Natural killer cell treated with Interleukin-12 subunit alpha and Interleukin-12 subunit beta and Interleukin-15 and Interleukin-18, amount 100 ng/mL, for 72 hours (primary cell): ENCODE measurements around the gene IFT88. TPM values are rescaled to one million over a fixed set of nuclear protein-coding genes. Genes with fewer than 3 reads are reported as not detected.

Source experiments
- ATAC-seq, 2 donors: fragments of 150-1000 bp; cut with Tn5 transposase in 1 of 2; sonication (Bioruptor Pico), chemical (Tn5 transposase) in 1 of 2; 2 replicates each; pipeline ENCODE4 v1.10.0; 2021
- DNase-seq: peaks from one replicate; pipeline ENCODE4 v3.0.0; 2022; ENCODE audit warnings: low spot score
- H3K27ac Mint-ChIP-seq, 2 donors: 1 replicate in 1 of 2; 2 replicates in 1 of 2; pipeline ENCODE4 v1.8.0; 2022; ENCODE audit warnings: mixed read lengths in 2 of 2, mild to moderate bottlenecking in 1 of 2, moderate library complexity in 1 of 2
- H3K27me3 Mint-ChIP-seq, 2 donors: 1 replicate in 1 of 2; 2 replicates in 1 of 2; pipeline ENCODE4 v1.8.0; 2022; ENCODE audit warnings: mixed read lengths in 2 of 2
- H3K36me3 Mint-ChIP-seq: one replicate; pipeline ENCODE4 v1.8.0; 2022; ENCODE audit warnings: mixed read lengths
- H3K4me1 Mint-ChIP-seq, 2 donors: 1 replicate in 1 of 2; 2 replicates in 1 of 2; pipeline ENCODE4 v1.8.0; 2022; ENCODE audit warnings: low read depth in 2 of 2, mixed read lengths in 2 of 2, mild to moderate bottlenecking in 1 of 2
- H3K4me3 Mint-ChIP-seq: one replicate; pipeline ENCODE4 v1.8.0; 2022; ENCODE audit warnings: mixed read lengths
- H3K9me3 Mint-ChIP-seq: 2 replicates; pipeline ENCODE4 v1.8.0; 2022; ENCODE audit warnings: mixed read lengths
- total RNA-seq, 2 donors: library from RNA; stranded (reverse); gene quantifications; one replicate each; pipeline ENCODE4 v1.2.3, GENCODE V29; 2022

The IFT88 gene, protein sequence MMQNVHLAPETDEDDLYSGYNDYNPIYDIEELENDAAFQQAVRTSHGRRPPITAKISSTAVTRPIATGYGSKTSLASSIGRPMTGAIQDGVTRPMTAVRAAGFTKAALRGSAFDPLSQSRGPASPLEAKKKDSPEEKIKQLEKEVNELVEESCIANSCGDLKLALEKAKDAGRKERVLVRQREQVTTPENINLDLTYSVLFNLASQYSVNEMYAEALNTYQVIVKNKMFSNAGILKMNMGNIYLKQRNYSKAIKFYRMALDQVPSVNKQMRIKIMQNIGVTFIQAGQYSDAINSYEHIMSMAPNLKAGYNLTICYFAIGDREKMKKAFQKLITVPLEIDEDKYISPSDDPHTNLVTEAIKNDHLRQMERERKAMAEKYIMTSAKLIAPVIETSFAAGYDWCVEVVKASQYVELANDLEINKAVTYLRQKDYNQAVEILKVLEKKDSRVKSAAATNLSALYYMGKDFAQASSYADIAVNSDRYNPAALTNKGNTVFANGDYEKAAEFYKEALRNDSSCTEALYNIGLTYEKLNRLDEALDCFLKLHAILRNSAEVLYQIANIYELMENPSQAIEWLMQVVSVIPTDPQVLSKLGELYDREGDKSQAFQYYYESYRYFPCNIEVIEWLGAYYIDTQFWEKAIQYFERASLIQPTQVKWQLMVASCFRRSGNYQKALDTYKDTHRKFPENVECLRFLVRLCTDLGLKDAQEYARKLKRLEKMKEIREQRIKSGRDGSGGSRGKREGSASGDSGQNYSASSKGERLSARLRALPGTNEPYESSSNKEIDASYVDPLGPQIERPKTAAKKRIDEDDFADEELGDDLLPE
- total RNA-seq = 10 to 100 TPM in 1 of 2 donors, 1 to 10 TPM in 1; 4.0 to 10.7 TPM

DNA sequence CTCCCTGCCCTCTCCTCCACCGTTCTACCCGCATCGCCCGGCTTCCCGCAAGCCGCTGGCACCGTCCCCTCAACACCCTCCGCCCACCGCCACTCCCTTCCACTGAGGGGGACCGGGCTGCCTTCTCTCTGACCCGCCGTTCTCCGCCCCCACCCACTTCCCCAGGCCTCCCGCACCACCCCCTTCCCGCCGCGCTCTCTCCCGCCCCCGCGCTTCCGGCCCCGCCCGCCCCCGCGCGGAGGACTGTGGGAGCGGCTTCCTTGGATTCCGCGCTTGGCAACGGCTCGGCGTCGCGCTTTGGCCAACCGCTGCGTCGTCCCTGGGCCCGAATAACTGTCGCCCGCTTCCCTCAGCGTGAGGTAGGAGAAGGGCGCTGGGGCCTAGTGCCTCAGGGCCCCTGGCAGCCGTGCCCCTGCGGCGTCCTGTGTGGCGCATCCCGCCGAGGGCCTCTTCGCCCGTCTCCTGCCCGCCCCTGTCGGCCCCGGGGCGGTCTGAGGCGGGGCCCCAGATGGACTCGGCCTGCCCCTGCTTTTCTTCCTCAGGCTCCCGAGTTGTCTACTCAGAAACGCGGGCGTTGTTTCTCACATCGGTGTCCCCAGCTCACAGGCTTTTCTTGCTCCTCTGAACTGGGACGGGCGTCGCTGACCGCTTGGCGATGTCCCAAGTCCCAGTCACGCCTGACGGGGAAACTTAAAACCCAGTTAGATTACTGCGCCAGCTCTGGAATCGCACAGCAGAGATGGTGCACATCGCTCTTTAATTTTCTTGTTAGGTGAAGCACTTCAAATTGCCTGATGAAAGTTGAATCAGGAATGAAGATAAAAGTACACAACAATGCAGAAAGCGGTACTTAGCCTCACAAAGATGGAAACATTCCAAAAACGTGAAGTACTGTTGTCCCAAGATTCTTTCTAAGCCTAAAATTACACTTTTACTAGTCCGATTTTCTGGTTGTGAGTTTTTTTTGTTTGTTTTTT lies at the start of gene IFT88:
IFT88 (plus strand) TSS at position 260 of the 977 bp plus-strand sequence. CDS start 7,229 bp downstream, outside the sequence.
- DNase-seq = peak; percentile 92
- Mint-ChIP-seq H3K27ac (peak within 1 kb of the TSS; percentile 79 to 91), H3K27me3 (no peaks in the 10 kb centered on the region), H3K4me3 (peak within 1 kb of the TSS; percentile 88), H3K9me3 (no peaks in the 10 kb centered on the region), H3K4me1 (peaks cover 7 to 13% of the 10 kb centered on the region in 2 donors), H3K36me3 (peaks cover 13% of the 10 kb centered on the region)
- ATAC-seq = peak; percentile 96

DNA sequence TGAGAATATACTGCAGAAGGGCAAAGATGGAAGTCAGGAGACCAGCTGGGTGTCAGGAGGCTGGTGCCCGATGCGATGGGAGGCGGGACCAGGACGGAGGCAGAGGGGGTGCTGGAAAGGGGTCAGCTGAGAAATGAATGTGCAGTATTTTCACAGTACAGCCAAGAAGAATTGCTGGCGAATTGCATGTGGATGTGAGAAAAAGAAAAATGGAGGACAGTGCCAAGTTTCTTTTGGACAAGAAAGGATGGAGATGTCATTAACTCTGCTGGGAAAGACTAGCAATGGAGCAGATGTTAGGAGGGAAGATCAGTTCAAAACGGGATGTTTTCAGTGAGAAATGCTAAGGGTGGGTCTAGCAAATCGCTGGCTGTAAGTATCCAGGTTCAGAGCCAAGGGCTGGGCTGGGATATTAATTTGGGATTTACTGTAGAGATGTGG lies 48.3 kb upstream of the IFT88 start:
- Mint-ChIP-seq H3K4me1 (peaks cover 0 to 3% of the 10 kb centered on the region in 2 donors), H3K36me3 (no peaks in the 10 kb centered on the region), H3K27ac (no peak overlapping the region), H3K9me3 (no peaks in the 10 kb centered on the region), H3K4me3 (no peak overlapping the region), H3K27me3 (no peaks in the 10 kb centered on the region)
- ATAC-seq (no peak), DNase-seq (no peak)

GRCh38 chr13:20519875-20520274 lies 47.1 kb upstream of the IFT88 start:
- Mint-ChIP-seq H3K27me3 (no peaks in the 10 kb centered on the region), H3K36me3 (no peaks in the 10 kb centered on the region), H3K27ac (peak overlapping the region in 1 of 2 donors; percentile 55), H3K4me1 (peaks cover 0 to 7% of the 10 kb centered on the region in 2 donors), H3K9me3 (no peaks in the 10 kb centered on the region), H3K4me3 (no peak overlapping the region)
- no peak for DNase-seq
- no peak for ATAC-seq

DNA sequence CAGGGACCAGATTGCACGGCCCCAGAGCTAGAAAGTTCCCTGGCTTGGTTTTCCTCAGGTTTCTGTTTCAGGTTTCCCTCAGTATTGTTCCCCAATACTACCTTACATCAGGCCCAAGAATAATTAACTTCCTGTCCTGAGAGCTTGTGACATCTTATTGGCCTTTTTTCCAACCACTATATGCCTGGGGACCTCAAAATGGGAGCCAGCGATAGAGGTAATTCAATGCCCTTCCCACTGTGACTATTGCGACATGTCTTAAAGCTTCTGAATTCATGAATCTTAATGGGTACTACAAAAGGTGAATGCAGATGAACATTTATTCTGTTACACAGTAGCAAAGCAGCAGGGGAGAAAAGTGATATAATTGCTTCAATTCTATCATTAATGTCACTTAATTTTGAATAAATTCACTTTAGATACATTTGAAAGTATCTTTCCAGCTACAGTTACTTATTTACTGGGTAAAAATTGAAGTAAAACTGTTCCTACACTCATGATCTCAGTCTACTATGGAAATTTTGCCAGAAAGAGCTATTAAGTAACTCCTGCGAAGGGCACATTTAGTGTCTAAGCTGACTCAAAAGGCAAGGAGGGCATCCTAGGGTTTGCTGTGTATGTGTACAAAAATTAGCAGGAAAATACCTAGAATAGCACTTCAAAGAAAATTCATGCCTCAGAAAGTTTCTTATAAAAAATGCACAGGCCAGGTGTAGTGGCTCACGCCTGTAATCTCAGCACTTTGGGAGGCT lies 45.4 kb upstream of the IFT88 start:
- no peak overlapping the region for H3K4me3 Mint-ChIP-seq
- DNase-seq (no peak), ATAC-seq (no peak)
- no peak overlapping the region for H3K27ac Mint-ChIP-seq
- peaks cover 6 to 15% of the 10 kb centered on the region in 2 donors for H3K4me1 Mint-ChIP-seq
- no peaks in the 10 kb centered on the region for H3K36me3 Mint-ChIP-seq
- H3K9me3 Mint-ChIP-seq = no peaks in the 10 kb centered on the region
- no peaks in the 10 kb centered on the region for H3K27me3 Mint-ChIP-seq

DNA sequence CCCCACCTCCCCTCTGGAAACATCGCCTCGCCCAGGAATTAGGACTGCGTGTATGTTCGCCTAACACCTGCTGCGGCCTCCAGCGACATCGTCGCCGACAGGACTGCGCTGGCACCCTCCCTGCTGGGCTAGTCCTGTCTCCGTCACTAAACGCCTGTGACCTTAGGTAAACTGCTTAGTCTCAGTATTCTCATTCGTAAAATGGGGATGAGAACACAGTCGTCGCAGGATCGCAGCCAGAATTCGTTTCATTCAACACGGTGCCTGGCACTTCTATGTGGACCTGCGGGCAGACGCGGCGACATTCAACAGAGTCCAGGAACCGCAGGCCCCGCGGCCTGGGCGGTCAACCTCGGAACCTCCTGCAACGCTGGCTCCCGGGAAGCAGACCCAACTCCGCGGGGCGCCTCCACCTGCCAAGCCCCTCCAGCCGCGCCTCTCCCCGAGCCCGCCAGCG lies 41.8 kb upstream of the IFT88 start:
- Mint-ChIP-seq H3K4me3 (peak overlapping the region; percentile 84), H3K27ac (no peak overlapping the region), H3K4me1 (peaks cover 17% of the 10 kb centered on the region in 2 donors), H3K9me3 (no peaks in the 10 kb centered on the region), H3K27me3 (peaks cover 0 to 3% of the 10 kb centered on the region in 2 donors), H3K36me3 (no peaks in the 10 kb centered on the region)
- ATAC-seq (peak; percentile 3 to 7), DNase-seq (no peak)

DNA sequence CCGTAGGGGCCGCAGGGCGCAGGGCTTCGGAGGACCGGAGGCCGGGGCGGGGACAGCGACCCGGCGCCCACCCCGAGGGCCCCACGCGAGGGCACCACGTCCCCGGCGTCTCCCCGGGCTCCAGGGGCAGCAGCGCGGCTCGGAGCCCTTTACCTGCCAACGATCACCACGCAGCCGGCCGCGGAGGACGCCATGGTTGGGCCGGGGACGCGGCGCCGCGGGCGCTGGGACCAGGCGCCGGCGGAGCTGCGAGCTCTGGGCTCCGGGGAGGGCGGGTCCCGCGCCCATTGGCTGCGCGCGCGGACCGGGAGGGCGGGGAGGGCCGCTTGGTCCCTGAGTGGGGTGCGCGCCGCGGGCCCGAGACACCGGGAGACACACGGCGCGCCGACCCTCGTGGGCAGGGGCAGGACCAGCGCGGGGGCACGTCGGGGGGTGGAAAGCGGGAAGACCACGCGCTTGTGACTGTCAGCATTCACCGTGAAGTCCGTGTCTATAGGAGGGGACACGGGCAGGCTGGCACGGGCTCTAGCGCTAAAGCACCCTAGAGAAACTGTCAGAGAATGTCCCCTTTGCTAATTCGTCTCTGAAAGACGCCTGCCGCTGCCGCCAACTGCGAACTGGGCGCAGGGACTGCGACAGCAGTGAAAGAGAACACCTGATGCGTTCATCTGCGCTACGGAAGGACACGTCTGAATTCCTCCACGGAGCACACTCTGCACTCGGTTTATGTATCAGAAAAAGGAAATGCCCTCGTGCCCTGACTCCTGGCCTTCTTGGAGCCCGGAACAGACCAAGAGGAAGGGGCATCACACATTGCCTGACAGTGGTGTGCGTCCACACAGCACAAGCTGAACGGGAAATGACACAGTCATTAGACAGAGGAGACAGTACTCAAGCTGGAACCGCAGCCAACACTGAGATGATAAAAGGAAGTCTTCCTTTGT lies 41.1 kb upstream of the IFT88 start, which contains the start of gene CRYL1:
CRYL1 (minus strand) TSS at position 257 of the 944 bp plus-strand sequence; CDS start at position 194, 63 bp downstream.
- H3K9me3 Mint-ChIP-seq = no peaks in the 10 kb centered on the region
- H3K4me3 Mint-ChIP-seq = peak within 1 kb of the TSS; percentile 88
- H3K27me3 Mint-ChIP-seq = peaks cover 0 to 7% of the 10 kb centered on the region in 2 donors
- DNase-seq = peak; percentile 80
- no peaks in the 10 kb centered on the region for H3K36me3 Mint-ChIP-seq
- ATAC-seq = peak; percentile 94 to 97
- H3K27ac Mint-ChIP-seq = peak within 1 kb of the TSS; percentile 84 to 90
- H3K4me1 Mint-ChIP-seq = peaks cover 17% of the 10 kb centered on the region in 2 donors

DNA sequence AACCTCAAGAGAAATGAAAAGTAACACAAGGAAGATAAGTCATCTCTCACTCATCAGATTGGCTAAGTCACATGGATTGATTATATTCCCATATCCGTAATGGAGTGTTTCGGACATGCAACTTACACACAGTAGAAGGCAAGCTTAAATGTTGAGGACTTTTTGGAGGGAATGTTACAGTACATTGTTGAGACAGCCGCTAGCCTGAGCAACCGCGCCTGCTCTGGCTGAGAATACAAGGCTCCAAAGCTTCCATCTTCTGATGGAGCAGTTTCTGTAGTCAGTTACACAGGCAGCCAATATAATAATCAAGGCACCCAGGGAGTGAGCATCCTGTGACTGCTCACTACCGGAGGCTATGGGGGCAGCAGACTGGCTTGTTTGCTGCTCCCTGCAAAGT lies 40.3 kb upstream of the IFT88 start:
- Mint-ChIP-seq H3K9me3 (no peaks in the 10 kb centered on the region), H3K4me3 (peak overlapping the region; percentile 88), H3K27ac (peak overlapping the region; percentile 84 to 90), H3K36me3 (no peaks in the 10 kb centered on the region), H3K4me1 (peaks cover 17% of the 10 kb centered on the region in 2 donors), H3K27me3 (peaks cover 0 to 7% of the 10 kb centered on the region in 2 donors)
- DNase-seq (no peak), ATAC-seq (no peak)

GRCh38 chr13:20528452-20528851 lies 38.5 kb upstream of the IFT88 start:
- Mint-ChIP-seq H3K27me3 (peaks cover 0 to 7% of the 10 kb centered on the region in 2 donors), H3K36me3 (no peaks in the 10 kb centered on the region), H3K27ac (peak overlapping the region in 1 of 2 donors; percentile 41), H3K4me1 (peaks cover 17% of the 10 kb centered on the region in 2 donors), H3K4me3 (no peak overlapping the region), H3K9me3 (no peaks in the 10 kb centered on the region)
- ATAC-seq (no peak), DNase-seq (no peak)

GRCh38 chr13:20534038-20534608 lies 32.8 kb upstream of the IFT88 start:
- Mint-ChIP-seq H3K4me1 (no peaks in the 10 kb centered on the region), H3K9me3 (no peaks in the 10 kb centered on the region), H3K27ac (no peak overlapping the region), H3K27me3 (peaks cover 0 to 5% of the 10 kb centered on the region in 2 donors), H3K36me3 (no peaks in the 10 kb centered on the region), H3K4me3 (no peak overlapping the region)
- DNase-seq (no peak), ATAC-seq (no peak)

DNA sequence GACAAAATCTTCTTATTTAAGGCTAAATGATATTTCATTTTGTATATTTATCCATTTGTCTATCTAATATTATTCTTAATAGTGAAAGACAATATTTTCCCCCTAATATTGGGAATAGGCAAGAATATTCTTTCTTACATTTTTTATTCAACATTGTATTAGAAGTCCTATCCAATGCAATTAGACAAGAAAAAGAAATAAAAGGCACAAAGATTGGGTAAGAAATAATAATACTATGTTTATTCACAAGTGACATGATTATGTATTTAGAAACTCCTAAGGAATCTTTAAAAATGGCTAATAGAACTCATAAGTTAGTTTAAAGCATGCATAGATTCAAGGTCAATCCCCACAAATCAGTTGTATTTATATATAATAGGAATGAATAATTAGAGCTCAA lies 30.0 kb upstream of the IFT88 start:
- Mint-ChIP-seq H3K4me1 (no peaks in the 10 kb centered on the region), H3K4me3 (no peak overlapping the region), H3K9me3 (no peaks in the 10 kb centered on the region), H3K27ac (no peak overlapping the region), H3K27me3 (no peaks in the 10 kb centered on the region), H3K36me3 (no peaks in the 10 kb centered on the region)
- ATAC-seq (no peak), DNase-seq (no peak)

DNA sequence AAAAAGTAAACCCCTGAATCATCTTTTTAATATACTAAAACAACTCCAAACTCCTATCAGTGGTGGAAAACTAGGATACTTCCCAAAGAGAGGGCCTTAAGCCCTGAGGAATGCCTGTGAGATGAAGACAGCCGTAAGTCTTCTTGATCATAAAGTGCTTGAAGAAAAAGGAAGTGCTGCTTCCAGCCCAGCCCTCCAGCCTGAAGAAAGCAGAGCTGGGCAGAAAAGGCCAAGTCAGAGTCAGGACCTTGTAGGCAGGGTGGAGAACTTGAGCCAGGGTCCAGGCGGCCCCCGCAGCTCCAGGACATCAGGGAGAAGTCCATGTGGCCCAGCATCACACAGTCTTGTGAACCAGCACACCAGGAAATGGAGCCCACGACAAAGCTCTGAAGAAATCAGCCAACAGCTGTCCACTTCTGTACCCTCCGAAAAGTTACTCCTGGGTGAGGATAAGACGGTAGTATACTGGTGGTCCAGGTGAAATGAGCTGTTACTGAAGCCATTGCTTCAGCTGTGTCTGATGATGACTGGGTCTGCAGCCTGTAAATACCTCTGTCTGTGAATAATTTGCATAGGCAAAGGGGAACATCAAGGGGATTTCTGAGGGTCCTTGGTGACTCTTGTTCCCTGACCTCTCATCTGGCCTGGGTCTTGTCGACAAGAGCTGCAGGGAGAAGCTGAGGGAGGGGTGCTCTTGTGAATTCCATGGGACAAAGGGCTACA lies 22.6 kb upstream of the IFT88 start:
- Mint-ChIP-seq H3K9me3 (no peaks in the 10 kb centered on the region), H3K4me1 (peaks cover 11 to 12% of the 10 kb centered on the region in 2 donors), H3K27ac (no peak overlapping the region), H3K36me3 (no peaks in the 10 kb centered on the region), H3K4me3 (no peak overlapping the region), H3K27me3 (no peaks in the 10 kb centered on the region)
- DNase-seq (no peak), ATAC-seq (no peak)
